NOMO-1 treated with dmso at 0.1 percent for 144 hours (cell line): ENCODE measurements around the gene HAND2.
A peak's percentile ranks its signal among the peaks of the same experiment; 100 is the strongest.

ENCODE experiments used
- DNase-seq: peaks from one replicate; lab custom pipeline; 2025; ENCODE audit not compliant: unreplicated experiment; lab: John Stamatoyannopoulos, UW

The HAND2 gene

GRCh38 chr4:173529477-173530325, at the start of gene HAND2:
HAND2 (minus strand) TSS chr4:173530229; CDS start chr4:173529289, 940 bp downstream.
- DNase-seq = no peak

- no peak for DNase-seq
Observed at GRCh38 chr4:173578956-173579355, 48.9 kb upstream of the HAND2 start.

DNA sequence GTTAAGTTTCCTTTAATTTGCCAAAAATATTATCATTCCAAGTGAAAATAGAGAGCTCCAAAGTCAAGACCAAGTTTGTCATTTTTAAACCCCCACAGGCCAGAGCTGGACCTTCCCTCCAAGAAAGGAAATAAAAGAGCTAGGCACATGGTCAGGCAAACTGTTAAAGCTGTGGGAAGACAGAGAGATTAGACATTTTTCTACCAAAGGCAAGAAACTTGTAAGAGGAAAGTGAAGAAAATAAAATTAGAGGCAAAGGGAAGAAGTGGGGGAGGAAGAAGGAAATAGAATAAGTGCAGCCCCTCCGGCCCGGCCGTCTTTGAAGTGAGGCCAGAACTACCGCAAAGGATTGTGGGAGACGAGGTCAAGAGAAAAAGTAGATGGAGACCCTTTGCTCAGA, 47.9 kb upstream of the HAND2 start:
- DNase-seq = no peak

GRCh38 chr4:173575482-173576152, 45.6 kb upstream of the HAND2 start:
- no peak for DNase-seq

DNA sequence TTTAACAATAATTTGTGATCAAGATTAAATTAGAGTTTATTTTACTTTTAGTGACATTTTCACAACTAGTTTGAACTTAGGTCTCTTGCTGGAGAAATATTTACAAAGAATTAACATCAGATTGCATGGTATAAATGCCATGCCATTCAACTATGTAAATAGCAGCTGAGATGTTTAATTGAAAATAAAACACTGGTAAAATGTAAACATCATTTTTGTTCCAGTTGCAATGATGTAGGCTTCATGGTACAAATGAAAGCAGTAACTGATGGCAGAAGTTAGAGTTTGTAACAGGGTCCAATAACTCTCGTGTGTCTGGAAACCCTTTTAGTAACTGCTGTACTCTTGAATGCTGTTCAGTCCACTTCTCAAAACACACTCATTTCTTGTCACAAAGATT, 43.7 kb upstream of the HAND2 start:
- no peak for DNase-seq

DNA sequence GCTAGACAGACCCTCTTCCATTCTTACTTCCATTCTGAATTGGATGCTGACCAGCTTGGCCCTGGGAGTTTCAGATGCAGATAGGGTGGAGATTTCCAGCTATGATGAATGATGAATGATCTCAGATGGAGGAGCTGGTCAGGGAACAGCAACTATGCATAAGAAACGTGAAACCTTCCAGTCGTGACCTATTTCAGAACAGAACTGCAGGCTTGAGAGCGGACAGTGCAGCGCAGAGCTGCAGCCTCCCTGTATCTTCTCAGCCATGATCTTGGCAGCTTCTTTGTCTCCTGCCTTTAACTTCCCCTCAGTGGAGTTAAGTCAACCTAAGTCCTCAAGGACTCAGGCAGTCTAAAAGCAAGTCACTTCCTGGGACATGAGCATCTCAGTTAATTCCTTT, 43.3 kb upstream of the HAND2 start:
- no peak for DNase-seq

GRCh38 chr4:173572493-173573129, 42.6 kb upstream of the HAND2 start:
- no peak for DNase-seq

GRCh38 chr4:173571620-173572019, 41.6 kb upstream of the HAND2 start:
- DNase-seq = no peak

- DNase-seq = no peak
Observed at GRCh38 chr4:173565281-173565680, 35.3 kb upstream of the HAND2 start.

- DNase-seq = no peak
Observed at GRCh38 chr4:173564461-173564860, 34.4 kb upstream of the HAND2 start.

- DNase-seq = no peak
Observed at GRCh38 chr4:173560896-173561295, 30.9 kb upstream of the HAND2 start.

DNA sequence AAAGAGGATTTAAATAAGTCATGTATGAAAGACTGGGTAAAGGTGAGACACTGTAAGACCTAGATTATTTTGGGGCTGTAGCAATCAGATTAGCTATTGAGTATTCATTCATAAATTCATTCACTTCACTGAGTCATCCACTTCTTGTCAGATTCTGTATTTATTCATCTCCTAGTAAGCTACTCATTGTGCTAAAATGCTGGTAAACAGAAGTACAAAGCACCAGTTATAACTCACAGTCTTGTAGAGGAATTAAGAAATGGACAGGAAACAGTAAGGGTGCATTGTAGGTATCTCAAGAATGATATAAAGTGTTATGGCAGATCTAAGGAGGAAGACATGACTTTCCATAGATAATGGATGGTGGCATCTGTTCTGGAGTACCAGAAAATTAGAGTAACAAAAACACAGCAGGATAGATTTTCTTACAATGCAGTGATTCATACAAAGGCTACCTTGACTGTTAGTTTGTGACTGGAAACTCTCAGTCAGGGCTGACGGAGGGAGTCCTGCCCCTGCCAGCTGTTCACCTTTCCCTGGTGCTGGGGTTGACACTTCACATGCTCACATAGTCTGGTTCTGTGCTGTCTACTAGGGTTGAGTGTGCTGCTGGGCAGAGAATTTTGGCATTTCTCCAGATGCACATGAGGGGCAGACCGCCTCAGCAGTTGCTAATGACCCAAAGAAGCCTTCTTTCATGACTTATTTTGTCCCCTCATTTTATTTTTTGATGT, 26.5 kb upstream of the HAND2 start:
- DNase-seq = no peak

DNA sequence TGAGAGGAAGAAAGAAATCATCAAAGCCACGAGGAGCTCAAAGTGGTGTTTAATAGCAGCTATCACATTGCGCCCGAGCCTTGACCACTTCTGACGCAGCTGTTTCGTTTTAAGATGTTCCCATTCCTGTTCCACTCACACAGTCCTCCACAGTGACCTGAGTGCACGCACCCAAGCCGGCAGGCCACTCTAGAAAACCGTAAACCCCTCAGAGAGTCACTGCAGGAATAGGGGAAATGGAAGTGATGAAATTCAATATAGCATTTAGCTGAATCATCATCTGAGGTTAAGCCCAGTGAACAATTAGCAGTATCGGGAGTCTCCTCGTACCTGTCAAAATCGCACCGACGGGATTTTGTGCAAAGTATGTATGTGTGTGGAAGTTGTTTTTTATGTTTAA, 17.9 kb upstream of the HAND2 start:
- DNase-seq = peak; percentile 84

DNA sequence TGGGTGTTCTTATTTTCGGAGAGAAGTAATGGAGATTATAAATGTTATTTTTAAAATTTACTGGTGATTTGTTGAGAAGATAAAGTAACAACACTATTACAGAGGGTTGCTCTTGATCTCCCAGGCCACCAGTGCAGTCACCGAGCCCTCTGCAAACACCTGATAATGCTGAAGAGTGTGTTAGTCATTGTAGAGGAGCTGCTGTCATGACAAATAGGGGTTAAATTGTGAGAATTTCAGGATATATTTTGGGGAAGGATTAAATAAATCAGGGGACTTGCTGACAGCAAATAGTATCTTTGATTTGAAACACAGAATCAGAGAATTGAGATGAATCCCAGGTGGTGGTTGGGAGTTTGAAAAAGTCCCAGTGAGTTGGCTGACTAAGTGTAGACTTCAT, 16.7 kb upstream of the HAND2 start:
- DNase-seq = no peak

- DNase-seq = no peak
Observed at GRCh38 chr4:173545440-173545839, 15.4 kb upstream of the HAND2 start.

- no peak for DNase-seq
Observed at GRCh38 chr4:173543266-173543665, 13.2 kb upstream of the HAND2 start.

DNA sequence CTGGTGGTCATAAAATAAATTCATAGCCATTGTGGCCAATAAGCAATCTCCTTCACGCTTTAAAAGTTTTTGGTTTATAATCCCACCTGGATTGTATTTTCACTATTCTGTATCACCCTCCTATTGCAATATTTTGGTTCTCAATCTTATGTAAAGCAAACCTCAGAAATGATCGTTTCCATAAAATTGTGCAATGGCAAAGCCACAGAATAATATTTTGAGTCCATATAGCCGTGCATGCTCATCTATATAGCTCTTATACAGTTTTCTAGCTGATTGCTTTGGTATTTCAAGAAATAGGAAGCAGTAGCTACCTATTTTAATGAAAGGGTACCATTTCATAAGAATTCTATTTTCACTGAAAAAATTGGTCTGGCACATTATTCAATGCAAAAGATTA, 10.0 kb upstream of the HAND2 start:
- DNase-seq = peak; percentile 16

DNA sequence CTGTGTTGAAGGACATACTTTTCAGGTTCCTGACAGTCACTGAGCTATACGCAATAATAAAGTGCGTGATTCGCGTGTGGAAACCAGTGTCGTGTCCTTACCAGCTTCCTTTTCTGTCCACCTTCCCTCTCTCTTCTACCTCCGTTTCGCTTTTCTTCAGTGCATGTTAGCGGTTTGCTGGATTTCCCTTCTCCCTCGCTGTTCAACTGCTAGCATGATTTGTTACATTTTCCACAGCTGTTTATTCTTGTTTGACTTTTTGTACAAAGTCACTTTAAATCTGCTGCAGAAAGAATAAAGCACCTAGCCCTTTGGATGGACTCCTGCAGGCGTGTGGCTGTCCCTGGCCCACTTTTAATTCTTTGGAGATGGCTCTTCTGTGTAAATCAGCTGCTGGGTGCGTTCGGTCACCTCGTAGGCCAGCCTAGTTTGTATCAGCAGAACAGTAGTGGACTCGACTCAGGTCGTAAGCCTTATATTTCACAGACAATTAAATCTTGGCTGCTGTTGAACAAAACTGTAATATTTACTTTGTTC, 8.9 kb upstream of the HAND2 start:
- DNase-seq = no peak

GRCh38 chr4:173538148-173538908, 8.3 kb upstream of the HAND2 start:
- peak; percentile 92 for DNase-seq

DNA sequence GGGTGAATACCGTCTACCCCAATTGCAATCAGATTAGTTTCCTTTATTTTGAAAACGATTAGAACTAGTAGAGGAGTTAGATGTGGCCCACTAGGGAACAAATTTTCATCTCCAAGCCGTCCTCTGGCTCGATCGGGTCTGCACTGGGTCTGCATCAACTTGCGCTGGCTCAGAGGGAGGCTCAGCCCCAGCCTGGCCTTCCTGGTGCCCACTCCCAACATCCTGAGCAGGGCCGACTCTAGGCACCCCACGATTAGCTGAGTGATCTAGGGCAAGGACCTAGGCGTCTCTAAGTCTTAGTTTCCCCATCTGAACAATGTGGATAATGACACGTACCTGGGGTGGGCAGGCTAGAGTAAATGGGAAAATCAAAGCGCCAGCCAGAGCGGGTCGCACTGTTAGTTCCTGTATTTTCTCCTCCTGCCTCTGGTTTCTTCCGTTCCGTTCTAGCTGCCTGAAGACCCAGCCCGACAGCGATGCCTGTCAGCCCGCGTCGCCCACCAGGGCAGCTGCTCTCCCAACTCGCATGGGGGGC, 7.7 kb upstream of the HAND2 start:
- peak; percentile 14 for DNase-seq
